Measurements from ENCODE around the gene SMIM23. TPM values are rescaled to one million over a fixed set of nuclear protein-coding genes. Genes with fewer than 3 reads are reported as not detected.

The SMIM23 gene
- total and polyA plus RNA-seq, 2 donors (not counting 3 experiments of a cell fraction or from before 2014, with no cell fraction given) = not detected

GRCh38 chr5:171744264-171744663, 41.4 kb upstream of the SMIM23 start:
- Histone ChIP-seq H3K79me2 (ENCODE audit: control insufficient read depth, insufficient read depth, low read length) (no peaks in the 10 kb centered on the region), H3K27me3 (ENCODE audit: control insufficient read depth in 2 of 2, insufficient read depth in 2 of 2, low read length in 2 of 2) (no peaks in the 10 kb centered on the region), H3K36me3 (ENCODE audit: control insufficient read depth in 2 of 2, extremely low read depth in 1 of 2, insufficient read depth in 2 of 2, low read length in 2 of 2) (no peaks in the 10 kb centered on the region), H3K9ac (replicated peaks; ENCODE audit: extremely low read depth, insufficient read depth, low read length) (no peak overlapping the region), H3K4me1 (ENCODE audit: control insufficient read depth, extremely low read depth, insufficient read depth, low read length) (no peaks in the 10 kb centered on the region), H3K9me3 (replicated peaks; ENCODE audit: control insufficient read depth, insufficient read depth, low read length) (no peaks in the 10 kb centered on the region), H3K4me3 (replicated peaks in 1 of 3; ENCODE audit: insufficient read depth in 1 of 3, low read depth in 1 of 3, low read length in 3 of 3) (no peak overlapping the region), H2AFZ (ENCODE audit: low read depth, low read length) (no peak overlapping the region), H3K27ac (ENCODE audit: insufficient read depth, low read depth, low read length) (no peak overlapping the region), H3K4me2 (ENCODE audit: insufficient read depth, low read length) (no peak overlapping the region), H4K20me1 (replicated peaks; ENCODE audit: control insufficient read depth, extremely low read depth, insufficient read depth, low read length) (no peaks in the 10 kb centered on the region), H3K9me1 (replicated peaks; ENCODE audit: control insufficient read depth, extremely low read depth, insufficient read depth, low read length) (no peaks in the 10 kb centered on the region)
- ChIA-PET CTCF (no interaction called here), POLR2A (no interaction called here)
- no peak for TF ChIP-seq JUN (IDR thresholded peaks at IDR 0.05; ENCODE audit: borderline replicate concordance, insufficient read depth, insufficient read length, low read depth)
- no peak for TF ChIP-seq FOS (IDR thresholded peaks at IDR 0.05; ENCODE audit: borderline replicate concordance, insufficient read depth, low read length)
- no peak for TF ChIP-seq POLR2A (IDR thresholded peaks at IDR 0.05; ENCODE audit: low read depth, low read length)
- no peak for TF ChIP-seq CTCF (IDR thresholded peaks at IDR 0.05; ENCODE audit: extremely low read depth in 1 of 2, insufficient read depth in 1 of 2, low read depth in 1 of 2, low read length in 2 of 2)
- no peak for TF ChIP-seq MYC (IDR thresholded peaks at IDR 0.05; ENCODE audit: low read depth, low read length)
- no peak for TF ChIP-seq MAX (IDR thresholded peaks at IDR 0.05; ENCODE audit: insufficient read depth, insufficient read length)
- TF ChIP-seq POLR2AphosphoS5 (IDR thresholded peaks at IDR 0.05; ENCODE audit: insufficient read depth, low read depth, low read length) = no peak
- TF ChIP-seq GATA2 (IDR thresholded peaks at IDR 0.05; ENCODE audit: insufficient read depth, insufficient read length, low read depth, low read length) = no peak
- TF ChIP-seq EZH2 (IDR thresholded peaks at IDR 0.05; ENCODE audit: borderline replicate concordance, low read depth, low read length, severe bottlenecking) = no peak
- no peak for DNase-seq (ENCODE audit: low read depth, low spot score)
- dilution Hi-C loops (cut with MboI; ENCODE audit: extremely low pct_ligation_motif_present, low sequenced_read_pairs) = no loop called here
- intact Hi-C loops (cut with micrococcal nuclease) = no loop called here
- no TSS peak for BruUV-seq (replicated peaks)
- FAIRE-seq = no peak
